ENCODE measurements around the gene ADCY2. TPM values are rescaled to one million over a fixed set of nuclear protein-coding genes. Genes with fewer than 3 reads are reported as not detected.

ADCY2 gene
- total and polyA plus RNA-seq, 11 donors: 0.04 to 0.96 (median 0.32) TPM

DNA sequence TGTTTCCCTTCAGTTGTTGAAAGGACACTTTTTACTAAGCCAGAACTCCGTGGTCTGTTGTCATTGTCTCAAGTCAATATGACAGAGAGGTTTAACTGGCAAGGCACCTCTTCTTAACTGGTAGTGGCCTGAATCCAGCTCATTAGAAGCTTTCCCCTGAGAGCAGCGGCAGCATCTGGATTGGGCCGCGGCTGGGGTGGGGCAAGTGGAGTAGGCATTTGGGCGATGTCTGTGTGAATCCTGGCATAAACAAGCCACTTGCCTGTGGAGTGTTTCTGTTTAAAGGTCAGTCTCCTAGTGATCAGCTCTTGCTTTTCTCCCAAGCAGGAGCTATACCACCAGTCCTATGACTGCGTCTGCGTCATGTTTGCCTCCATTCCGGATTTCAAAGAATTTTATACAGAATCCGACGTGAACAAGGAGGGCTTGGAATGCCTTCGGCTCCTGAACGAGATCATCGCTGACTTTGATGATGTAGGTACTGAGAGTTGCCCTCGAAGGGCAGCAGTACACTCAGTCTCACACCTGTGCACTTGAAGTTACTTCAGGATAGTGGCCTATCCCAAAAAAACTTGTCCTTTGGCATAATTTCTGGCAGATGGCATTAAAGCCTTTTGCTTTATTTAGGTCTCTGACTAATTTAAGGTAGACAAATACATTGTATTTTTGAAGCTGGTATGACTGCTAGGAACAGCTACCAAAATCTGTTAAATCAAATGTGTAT, 406.1 kb downstream of the ADCY2 start:
- no peaks in the 10 kb centered on the region for H3K9me3 ChIP-seq
- DNase-seq: no peak
- intact Hi-C loops (cut with DNase I): no loop called here
- peaks cover 0 to 6% (median 0%) of the 10 kb centered on the region in 12 donors for H3K4me1 ChIP-seq
- no peak for ATAC-seq
- H3K27ac ChIP-seq: peak overlapping the region in 1 of 12 donors; percentile 17
- H3K27me3 ChIP-seq: peaks cover 0 to 12% (median 0%) of the 10 kb centered on the region in 9 donors
- 81 to 89% (median 81%) methylated on average over 14 of the region's 14 CpGs for WGBS, 4 donors
- no peak for TF ChIP-seq POLR2A (IDR thresholded peaks at IDR 0.05)
- TF ChIP-seq, protein P1, sequence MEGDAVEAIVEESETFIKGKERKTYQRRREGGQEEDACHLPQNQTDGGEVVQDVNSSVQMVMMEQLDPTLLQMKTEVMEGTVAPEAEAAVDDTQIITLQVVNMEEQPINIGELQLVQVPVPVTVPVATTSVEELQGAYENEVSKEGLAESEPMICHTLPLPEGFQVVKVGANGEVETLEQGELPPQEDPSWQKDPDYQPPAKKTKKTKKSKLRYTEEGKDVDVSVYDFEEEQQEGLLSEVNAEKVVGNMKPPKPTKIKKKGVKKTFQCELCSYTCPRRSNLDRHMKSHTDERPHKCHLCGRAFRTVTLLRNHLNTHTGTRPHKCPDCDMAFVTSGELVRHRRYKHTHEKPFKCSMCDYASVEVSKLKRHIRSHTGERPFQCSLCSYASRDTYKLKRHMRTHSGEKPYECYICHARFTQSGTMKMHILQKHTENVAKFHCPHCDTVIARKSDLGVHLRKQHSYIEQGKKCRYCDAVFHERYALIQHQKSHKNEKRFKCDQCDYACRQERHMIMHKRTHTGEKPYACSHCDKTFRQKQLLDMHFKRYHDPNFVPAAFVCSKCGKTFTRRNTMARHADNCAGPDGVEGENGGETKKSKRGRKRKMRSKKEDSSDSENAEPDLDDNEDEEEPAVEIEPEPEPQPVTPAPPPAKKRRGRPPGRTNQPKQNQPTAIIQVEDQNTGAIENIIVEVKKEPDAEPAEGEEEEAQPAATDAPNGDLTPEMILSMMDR (IDR thresholded peaks at IDR 0.05): no peak
- H3K36me3 ChIP-seq: no peaks in the 10 kb centered on the region
- H3K4me3 ChIP-seq: no peak overlapping the region

DNA sequence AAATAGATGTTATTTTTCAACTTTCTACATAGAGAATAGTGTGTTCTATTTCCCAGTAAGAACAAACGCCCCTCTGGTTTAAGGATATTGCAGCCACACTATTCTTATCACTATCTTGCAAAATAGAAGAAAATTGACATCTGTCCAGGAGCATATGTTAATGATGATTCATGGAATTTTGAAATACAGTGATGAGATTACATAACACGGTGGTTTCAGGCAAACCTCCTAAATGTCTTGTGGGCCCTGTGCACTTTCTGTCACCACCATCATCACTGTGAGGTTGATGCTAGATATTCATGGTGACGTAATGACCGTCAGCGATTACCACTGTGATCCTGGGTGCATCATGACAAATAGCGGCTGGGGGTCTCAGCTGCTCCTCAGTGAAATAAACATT, 406.9 kb downstream of the ADCY2 start:
- TF ChIP-seq, protein P1 (IDR thresholded peaks at IDR 0.05): no peak
- no peak for TF ChIP-seq POLR2A (IDR thresholded peaks at IDR 0.05)
- Histone ChIP-seq H3K36me3 (no peaks in the 10 kb centered on the region), H3K4me1 (peaks cover 0 to 6% (median 0%) of the 10 kb centered on the region in 12 donors), H3K9me3 (no peaks in the 10 kb centered on the region), H3K4me3 (no peak overlapping the region), H3K27ac (no peak overlapping the region), H3K27me3 (peaks cover 0 to 9% (median 0%) of the 10 kb centered on the region in 9 donors)
- peak in 1 of 4 donors; percentile 53 for ATAC-seq
- WGBS, 4 donors: 64 to 74% (median 69%) methylated on average over 6 of the region's 6 CpGs
- no peak for DNase-seq
- intact Hi-C loops (cut with DNase I): no loop called here

GRCh38 chr5:7803937-7804336, 408.0 kb downstream of the ADCY2 start:
- TF ChIP-seq, protein P1 (IDR thresholded peaks at IDR 0.05): no peak
- TF ChIP-seq POLR2A (IDR thresholded peaks at IDR 0.05): no peak
- Histone ChIP-seq H3K4me1 (peaks cover 0 to 6% (median 0%) of the 10 kb centered on the region in 12 donors), H3K4me3 (no peak overlapping the region), H3K27ac (no peak overlapping the region), H3K36me3 (no peaks in the 10 kb centered on the region), H3K27me3 (peaks cover 0 to 9% (median 0%) of the 10 kb centered on the region in 9 donors), H3K9me3 (no peaks in the 10 kb centered on the region)
- intact Hi-C loops (cut with DNase I): no loop called here
- DNase-seq: no peak
- 37 to 80% (median 57%) methylated on average over 2 of the region's 2 CpGs for WGBS, 4 donors
- no peak for ATAC-seq

GRCh38 chr5:7805379-7805778, 409.4 kb downstream of the ADCY2 start:
- intact Hi-C loops (cut with DNase I): no loop called here
- no peak for TF ChIP-seq POLR2A (IDR thresholded peaks at IDR 0.05)
- TF ChIP-seq, protein P1 (IDR thresholded peaks at IDR 0.05): peak in 3 of 12 donors; percentile 9 to 20 (median 14)
- H3K9me3 ChIP-seq: no peaks in the 10 kb centered on the region
- no peak overlapping the region for H3K4me3 ChIP-seq
- peaks cover 0 to 9% (median 0%) of the 10 kb centered on the region in 9 donors for H3K27me3 ChIP-seq
- H3K27ac ChIP-seq: no peak overlapping the region
- no peak for DNase-seq
- no peak for ATAC-seq
- 85 to 93% (median 88%) methylated on average over 2 of the region's 2 CpGs for WGBS, 4 donors
- peaks cover 0 to 6% (median 0%) of the 10 kb centered on the region in 12 donors for H3K4me1 ChIP-seq
- no peaks in the 10 kb centered on the region for H3K36me3 ChIP-seq

Measured in heart left ventricle (tissue), 16 donors.